ENCODE data around the gene STUM.

Gene STUM

GRCh38 chr1:226656601-226657277 lies 108.2 kb downstream of the STUM start:
- intact Hi-C loops (cut with DNase I), result no loop called here
- peak in 4 of 10 donors; percentile 22 to 55 (median 43) for DNase-seq

- peak in 8 of 10 donors; percentile 52 to 92 (median 70) for DNase-seq
- intact Hi-C loops (cut with DNase I), result no loop called here
Measured at GRCh38 chr1:226657895-226658545, 109.5 kb downstream of the STUM start.

GRCh38 chr1:226658546-226659125 lies 110.1 kb downstream of the STUM start:
- peak in 3 of 10 donors; percentile 38 to 79 (median 64) for DNase-seq
- intact Hi-C loops (cut with DNase I), result no loop called here

Measured in posterior cingulate gyrus (tissue), 11 donors.